Transverse colon (tissue), 4 donors: ENCODE results near the gene ZFP64. TPM values are rescaled to one million over a fixed set of nuclear protein-coding genes. Genes with fewer than 3 reads are reported as not detected.

Experiments used
- DNase-seq: peaks from one replicate; pipeline ENCODE4 v3.0.0-alpha.2; 2019
- H3K27ac ChIP-seq, 4 donors: fragments of 200-600 bp; sonication (generic); 2 replicates each; pipeline ENCODE4 v1.5.1; 2016 to 2018; ENCODE audit warnings: inconsistent platforms in 4 of 4
- H3K27me3 ChIP-seq: fragments of 200-600 bp; sonication (generic); 2 replicates; pipeline ENCODE4 v1.5.1; 2017; ENCODE audit warnings: inconsistent platforms
- H3K36me3 ChIP-seq, 4 donors: fragments of 200-600 bp; sonication (generic); 2 replicates each; pipeline ENCODE4 v1.5.1; 2017 to 2019; ENCODE audit warnings: inconsistent platforms in 4 of 4
- H3K4me1 ChIP-seq, 4 donors: fragments of 200-600 bp; sonication (generic); 2 replicates each; pipeline ENCODE4 v1.5.1; 2017 to 2020; ENCODE audit warnings: inconsistent platforms in 4 of 4
- H3K4me3 ChIP-seq, 4 donors: fragments of 200-600 bp; sonication (generic); 1 replicate in 1 of 4; 2 replicates in 3 of 4; pipeline versions ENCODE4 v1.5.1 to v1.6.1; 2017 to 2019; ENCODE audit warnings: inconsistent platforms in 4 of 4
- H3K9me3 ChIP-seq, 2 donors: fragments of 200-600 bp; sonication (generic); 2 replicates each; pipeline ENCODE4 v1.5.1; 2017 to 2019; ENCODE audit warnings: inconsistent platforms in 2 of 2
- EP300 ChIP-seq: sonication (generic); formaldehyde crosslinking; IDR thresholded peaks from one replicate; pipeline ENCODE4 v1.6.1; 2017; ENCODE audit warnings: antibody characterized with exemption, low read depth
- POLR2A ChIP-seq: fragments of 450-650 bp; IDR thresholded peaks from one replicate; pipeline ENCODE4 v1.6.1; 2016; ENCODE audit warnings: antibody characterized with exemption, mild to moderate bottlenecking, moderate library complexity
- POLR2AphosphoS5 ChIP-seq, 3 donors: sonication (generic); formaldehyde crosslinking; IDR thresholded peaks; one replicate each; pipeline ENCODE4 v1.6.1; 2016; ENCODE audit warnings: antibody characterized with exemption in 3 of 3
- WGBS, 2 donors: methylation state at CpG; one replicate each; pipeline ENCODE4 v1.1.5; 2018; ENCODE audit warnings: low coverage in 1 of 2; 5-methylcytosine and 5-hydroxymethylcytosine counted together
- in situ Hi-C, 4 donors: fragments of 200-750 bp; cut with MboI; loops; one replicate each; pipeline versions ENCODE4 v1.15.0 to v1.15.1; 2017; ENCODE audit warnings: low sequenced_read_pairs in 3 of 4, low pct_ligation_motif_present in 1 of 4, low pct_unique_long_range_greater_than_20kb in 1 of 4
- intact Hi-C: fragments of 100-400 bp; cut with DNase I; formaldehyde crosslinking; loops from one replicate; pipeline ENCODE4 v1.15.1; 2023; ENCODE audit warnings: low total_unique reads
- total RNA-seq, 4 donors: library from RNA; depleted of rRNA; stranded (reverse); fragments of >200 nt; gene quantifications; one replicate each; pipeline ENCODE4 v1.1.0, GENCODE V29; 2016
- TF ChIP-seq, protein P1 (sequence below), 5 experiments: fragments of 200-600 bp in 3 of 5; fragments of 450-650 bp in 2 of 5; sonication (generic) in 3 of 5; IDR thresholded peaks; 1 replicate in 2 of 5; 2 replicates in 3 of 5; pipeline ENCODE4 v1.5.1; 2016 to 2017; ENCODE audit warnings: antibody characterized with exemption in 5 of 5, inconsistent platforms in 3 of 5, mild to moderate bottlenecking in 2 of 5, moderate library complexity in 1 of 5

The ZFP64 gene
- total RNA-seq, 4 donors from 2014 or later, result 18.2 to 88.6 (median 22.7) TPM

DNA sequence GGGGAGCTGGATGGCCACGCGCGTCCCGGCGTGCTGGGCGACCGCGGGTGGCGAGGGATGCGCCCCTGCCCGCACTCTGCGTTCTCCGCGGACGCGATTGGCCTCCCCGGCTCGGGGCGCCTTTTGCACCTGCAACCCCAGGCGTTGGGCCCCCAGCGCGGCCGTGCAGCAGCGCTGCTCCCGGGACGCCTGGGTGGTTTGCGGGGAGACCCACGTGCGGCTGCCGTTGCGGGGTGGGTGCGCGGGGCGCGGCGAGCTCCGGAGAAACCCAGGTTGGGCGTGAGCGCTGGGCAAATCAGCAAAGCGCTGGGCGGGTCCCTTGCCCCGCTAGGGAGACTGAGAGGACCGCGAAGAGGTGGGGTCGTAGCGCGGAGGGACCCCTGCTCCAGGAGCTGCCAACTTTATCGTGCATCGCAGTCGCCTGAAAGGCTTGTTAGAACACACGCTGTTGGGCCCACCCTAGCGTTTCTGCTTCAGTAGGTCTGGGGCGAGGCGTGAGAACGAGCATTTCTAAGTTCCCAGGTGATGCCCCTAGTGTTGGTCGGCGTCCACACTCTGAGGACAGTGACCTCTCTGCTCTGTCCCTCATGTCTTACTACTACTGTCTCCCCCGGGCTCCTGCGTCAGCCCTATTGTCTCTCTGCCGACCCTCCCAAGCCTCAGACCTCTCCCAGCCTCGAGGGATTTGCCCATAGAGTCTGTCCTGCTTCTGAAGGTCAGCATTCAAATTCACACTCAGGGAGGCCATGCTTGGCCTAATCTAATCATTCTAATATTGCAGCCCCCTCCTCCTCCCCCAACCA is 538 bp upstream of the ZFP64 start:
- DNase-seq, result peak; percentile 59
- TF ChIP-seq POLR2A (peak; percentile 25), POLR2AphosphoS5 (IDR thresholded peaks at IDR 0.05) (no peak), EP300 (no peak)
- TF ChIP-seq, protein P1, sequence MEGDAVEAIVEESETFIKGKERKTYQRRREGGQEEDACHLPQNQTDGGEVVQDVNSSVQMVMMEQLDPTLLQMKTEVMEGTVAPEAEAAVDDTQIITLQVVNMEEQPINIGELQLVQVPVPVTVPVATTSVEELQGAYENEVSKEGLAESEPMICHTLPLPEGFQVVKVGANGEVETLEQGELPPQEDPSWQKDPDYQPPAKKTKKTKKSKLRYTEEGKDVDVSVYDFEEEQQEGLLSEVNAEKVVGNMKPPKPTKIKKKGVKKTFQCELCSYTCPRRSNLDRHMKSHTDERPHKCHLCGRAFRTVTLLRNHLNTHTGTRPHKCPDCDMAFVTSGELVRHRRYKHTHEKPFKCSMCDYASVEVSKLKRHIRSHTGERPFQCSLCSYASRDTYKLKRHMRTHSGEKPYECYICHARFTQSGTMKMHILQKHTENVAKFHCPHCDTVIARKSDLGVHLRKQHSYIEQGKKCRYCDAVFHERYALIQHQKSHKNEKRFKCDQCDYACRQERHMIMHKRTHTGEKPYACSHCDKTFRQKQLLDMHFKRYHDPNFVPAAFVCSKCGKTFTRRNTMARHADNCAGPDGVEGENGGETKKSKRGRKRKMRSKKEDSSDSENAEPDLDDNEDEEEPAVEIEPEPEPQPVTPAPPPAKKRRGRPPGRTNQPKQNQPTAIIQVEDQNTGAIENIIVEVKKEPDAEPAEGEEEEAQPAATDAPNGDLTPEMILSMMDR (IDR thresholded peaks at IDR 0.05), result peak in 3 of 5 experiments; percentile 18 to 46 (median 41)
- Histone ChIP-seq H3K9me3 (no peaks in the 10 kb centered on the region), H3K36me3 (no peaks in the 10 kb centered on the region), H3K27me3 (no peaks in the 10 kb centered on the region), H3K4me1 (peaks cover 6 to 30% (median 20%) of the 10 kb centered on the region in 4 donors), H3K4me3 (peak overlapping the region; percentile 44 to 91 (median 82)), H3K27ac (peak overlapping the region; percentile 92 to 97 (median 95))
- intact Hi-C loops (no loop called here), in situ Hi-C loops (no loop called here)
- WGBS, 2 donors, result 1% methylated on average over 31 of the region's 61 CpGs; no CpG with 5 or more reads in 1 of the 2 donors

DNA sequence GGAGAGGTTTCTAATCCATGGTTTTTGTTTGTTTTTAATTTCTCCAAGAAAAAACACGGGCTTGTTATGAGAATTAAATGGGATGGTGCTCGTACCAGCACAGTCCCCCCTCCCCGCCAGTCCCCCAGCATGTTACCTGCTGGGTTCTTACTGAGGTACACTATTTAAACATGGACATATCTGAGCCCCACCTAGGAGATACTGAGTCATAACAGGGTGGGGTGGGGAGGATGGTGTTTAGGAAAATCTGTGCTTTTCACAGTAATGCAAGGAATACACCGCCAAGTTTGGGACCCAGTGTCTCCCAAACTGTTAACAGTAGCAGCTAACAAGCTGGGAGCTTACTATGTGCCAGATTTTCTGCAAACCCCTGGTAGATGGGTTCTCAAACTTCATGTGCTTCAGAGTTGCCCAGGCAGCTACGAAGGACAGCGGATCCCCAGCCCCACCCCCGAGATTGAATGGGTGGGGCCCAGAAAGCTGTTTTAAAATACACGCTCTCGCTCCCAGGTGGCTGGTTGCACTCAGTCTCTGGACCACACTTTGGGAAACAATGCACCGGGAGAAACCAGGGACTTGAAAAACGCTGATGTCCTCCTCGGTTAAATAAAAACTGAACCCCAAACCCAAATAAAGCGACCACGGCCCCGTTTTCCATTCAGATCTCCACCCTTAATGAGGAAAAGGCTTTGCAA is 995 bp downstream of the ZFP64 start:
- peaks cover 0 to 11% (median 3%) of the 10 kb centered on the region in 4 donors for H3K36me3 ChIP-seq
- no peaks in the 10 kb centered on the region for H3K27me3 ChIP-seq
- peak; percentile 68 for DNase-seq
- TF ChIP-seq, protein P1 (IDR thresholded peaks at IDR 0.05), result no peak
- TF ChIP-seq POLR2AphosphoS5 (IDR thresholded peaks at IDR 0.05), result no peak
- no peak for TF ChIP-seq EP300
- no peak for TF ChIP-seq POLR2A
- intact Hi-C loops, result no loop called here
- WGBS, 2 donors, result 10 to 32% methylated on average over 3 to 15 of the region's 15 CpGs
- peak overlapping the region; percentile 44 to 91 (median 82) for H3K4me3 ChIP-seq
- in situ Hi-C loops, result no loop called here
- H3K9me3 ChIP-seq, result no peaks in the 10 kb centered on the region
- peaks cover 6 to 30% (median 20%) of the 10 kb centered on the region in 4 donors for H3K4me1 ChIP-seq
- peak overlapping the region; percentile 92 to 97 (median 95) for H3K27ac ChIP-seq

GRCh38 chr20:52181766-52182165 is 9.8 kb downstream of the ZFP64 start:
- in situ Hi-C loops (no loop called here), intact Hi-C loops (no loop called here)
- no peak for DNase-seq
- no peak overlapping the region for H3K27ac ChIP-seq
- no peaks in the 10 kb centered on the region for H3K27me3 ChIP-seq
- TF ChIP-seq POLR2A (no peak), POLR2AphosphoS5 (IDR thresholded peaks at IDR 0.05) (no peak), EP300 (no peak)
- TF ChIP-seq, protein P1 (IDR thresholded peaks at IDR 0.05), result no peak
- WGBS, 2 donors, result 96 to 97% methylated on average over 4 to 9 of the region's 9 CpGs
- H3K36me3 ChIP-seq, result peaks cover 0 to 17% (median 8%) of the 10 kb centered on the region in 4 donors
- no peaks in the 10 kb centered on the region for H3K4me1 ChIP-seq
- H3K4me3 ChIP-seq, result no peak overlapping the region
- no peaks in the 10 kb centered on the region for H3K9me3 ChIP-seq

DNA sequence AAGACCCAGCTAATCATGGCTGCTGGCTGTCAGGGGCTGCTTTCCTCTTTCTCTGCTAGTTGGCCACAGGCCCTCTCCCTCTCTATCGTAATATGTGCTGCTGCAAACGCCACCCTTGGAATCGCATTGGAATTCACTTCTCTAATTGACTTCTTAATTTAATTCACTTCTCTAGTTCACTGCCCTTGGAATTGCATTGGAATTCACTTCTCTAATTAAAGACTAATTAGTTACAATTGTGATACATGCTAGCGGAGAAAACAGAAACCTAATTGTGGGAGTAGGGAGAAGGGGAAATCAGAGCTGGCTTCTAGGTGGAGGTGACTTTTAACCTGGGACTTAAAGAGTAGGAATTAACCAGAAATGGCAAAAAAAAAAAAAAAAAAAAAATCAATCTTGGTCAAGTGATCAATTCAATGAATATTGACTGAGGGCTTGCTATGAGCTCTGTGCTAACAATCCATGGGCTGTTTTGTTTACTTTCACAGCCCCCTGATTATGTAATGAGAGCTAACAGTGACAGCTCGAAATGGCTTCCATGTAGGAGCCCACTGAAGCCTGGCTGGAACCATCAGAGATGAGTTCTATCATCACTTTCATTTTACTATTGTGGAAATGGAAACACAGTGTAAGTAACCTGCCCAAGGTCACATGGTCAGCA is 11.3 kb downstream of the ZFP64 start:
- H3K4me3 ChIP-seq, result no peak overlapping the region
- in situ Hi-C loops, result no loop called here

More for the DNA sequence above, 11.3 kb downstream of the ZFP64 start:
- H3K9me3 ChIP-seq, result no peaks in the 10 kb centered on the region
- H3K4me1 ChIP-seq, result no peaks in the 10 kb centered on the region
- intact Hi-C loops, result no loop called here
- TF ChIP-seq POLR2AphosphoS5 (IDR thresholded peaks at IDR 0.05) (no peak), POLR2A (no peak)
- WGBS, 2 donors, result 93 to 100% methylated on average over 5 of the region's 5 CpGs
- H3K27me3 ChIP-seq, result no peaks in the 10 kb centered on the region
- DNase-seq, result no peak
- H3K27ac ChIP-seq, result no peak overlapping the region
- H3K36me3 ChIP-seq, result peaks cover 0 to 10% (median 3%) of the 10 kb centered on the region in 4 donors
